Spleen (tissue), 7 donors: ENCODE measurements around the gene MYH1.

Experiments used
- POLR2A ChIP-seq, 3 donors: fragments of 450-650 bp; IDR thresholded peaks; one replicate each; pipeline ENCODE4 v1.5.1; 2017; ENCODE audit warnings: antibody characterized with exemption in 3 of 3, mild to moderate bottlenecking in 1 of 3
- POLR2AphosphoS5 ChIP-seq, 3 donors: sonication (generic); formaldehyde crosslinking; IDR thresholded peaks; one replicate each; pipeline ENCODE4 v1.5.1; 2017; ENCODE audit warnings: antibody characterized with exemption in 3 of 3
- TF ChIP-seq, protein P1 (sequence below), 11 experiments: fragments of 200-600 bp in 7 of 11; fragments of 450-650 bp in 4 of 11; sonication (generic) in 4 of 11; IDR thresholded peaks in 8 of 11; conservative IDR thresholded peaks in 3 of 11; 1 replicate in 7 of 11; 2 replicates in 4 of 11; pipeline versions ENCODE4 v1.4.0 to v1.8.0; 2016 to 2021; ENCODE audit warnings: antibody characterized with exemption in 11 of 11, inconsistent platforms in 4 of 11, mild to moderate bottlenecking in 1 of 11
- donor health status: DM: no; HTN: no; CAD: no; lungs with moderate emphysema.
- donor health status: DM: no; HTN: no; CAD: no.
- donor health status: DM: no; HTN: no; CAD: no.

DNA sequence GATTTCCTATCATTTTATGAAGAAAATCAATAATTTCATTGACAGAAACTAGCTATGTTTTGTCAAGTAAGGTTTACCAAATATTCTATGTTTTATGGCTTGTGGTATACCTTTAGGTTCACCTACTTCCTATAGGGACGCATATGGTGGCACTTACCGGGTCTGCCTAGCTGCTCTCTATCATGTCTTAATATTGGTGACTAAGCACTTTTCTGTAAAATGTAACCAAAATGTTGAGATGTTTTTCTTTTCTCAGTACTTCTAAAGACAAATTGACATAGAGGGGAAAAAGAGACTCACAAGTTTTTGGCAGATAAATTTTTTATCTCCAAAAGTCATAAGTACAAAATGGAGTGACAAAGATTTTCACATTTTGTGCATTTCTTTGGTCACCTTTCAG, 26.3 kb downstream of the MYH1 start:
- TF ChIP-seq, protein P1, sequence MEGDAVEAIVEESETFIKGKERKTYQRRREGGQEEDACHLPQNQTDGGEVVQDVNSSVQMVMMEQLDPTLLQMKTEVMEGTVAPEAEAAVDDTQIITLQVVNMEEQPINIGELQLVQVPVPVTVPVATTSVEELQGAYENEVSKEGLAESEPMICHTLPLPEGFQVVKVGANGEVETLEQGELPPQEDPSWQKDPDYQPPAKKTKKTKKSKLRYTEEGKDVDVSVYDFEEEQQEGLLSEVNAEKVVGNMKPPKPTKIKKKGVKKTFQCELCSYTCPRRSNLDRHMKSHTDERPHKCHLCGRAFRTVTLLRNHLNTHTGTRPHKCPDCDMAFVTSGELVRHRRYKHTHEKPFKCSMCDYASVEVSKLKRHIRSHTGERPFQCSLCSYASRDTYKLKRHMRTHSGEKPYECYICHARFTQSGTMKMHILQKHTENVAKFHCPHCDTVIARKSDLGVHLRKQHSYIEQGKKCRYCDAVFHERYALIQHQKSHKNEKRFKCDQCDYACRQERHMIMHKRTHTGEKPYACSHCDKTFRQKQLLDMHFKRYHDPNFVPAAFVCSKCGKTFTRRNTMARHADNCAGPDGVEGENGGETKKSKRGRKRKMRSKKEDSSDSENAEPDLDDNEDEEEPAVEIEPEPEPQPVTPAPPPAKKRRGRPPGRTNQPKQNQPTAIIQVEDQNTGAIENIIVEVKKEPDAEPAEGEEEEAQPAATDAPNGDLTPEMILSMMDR (IDR thresholded peaks at IDR 0.05 in 8 of 11, conservative IDR thresholded peaks at IDR 0.05 in 3 of 11): no peak
- TF ChIP-seq POLR2A (IDR thresholded peaks at IDR 0.05) (no peak), POLR2AphosphoS5 (IDR thresholded peaks at IDR 0.05) (no peak)
